HG02763 (cell line): ENCODE data around the gene SMARCB1.

ENCODE experiments used
- ATAC-seq: cut with Tn5 transposase; IDR thresholded peaks from one replicate; pipeline ENCODE4 v1.9.1; 2021; ENCODE audit warnings: mild to moderate bottlenecking, moderate library complexity; ENCODE audit not compliant: unreplicated experiment

The SMARCB1 gene

DNA sequence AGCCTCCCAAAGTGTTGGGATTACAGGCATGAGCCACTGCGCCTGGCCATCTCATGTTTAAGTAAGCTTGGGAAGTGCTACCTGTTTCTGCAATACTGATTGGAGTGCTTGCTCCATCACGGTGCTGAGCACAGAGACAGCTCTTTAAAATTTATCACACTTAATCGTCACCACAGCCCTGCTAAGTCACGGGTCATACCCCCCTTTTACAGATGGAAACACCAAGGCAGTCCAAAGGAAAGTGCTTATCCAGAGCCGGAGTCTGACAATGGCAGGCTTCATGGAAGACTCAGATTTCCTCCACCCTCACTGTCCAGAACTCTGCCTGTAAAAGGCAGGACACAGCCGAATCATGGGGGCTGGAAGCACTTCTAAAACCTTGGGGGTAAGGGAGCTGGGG is 26.7 kb upstream of the SMARCB1 start:
- no peak for ATAC-seq

DNA sequence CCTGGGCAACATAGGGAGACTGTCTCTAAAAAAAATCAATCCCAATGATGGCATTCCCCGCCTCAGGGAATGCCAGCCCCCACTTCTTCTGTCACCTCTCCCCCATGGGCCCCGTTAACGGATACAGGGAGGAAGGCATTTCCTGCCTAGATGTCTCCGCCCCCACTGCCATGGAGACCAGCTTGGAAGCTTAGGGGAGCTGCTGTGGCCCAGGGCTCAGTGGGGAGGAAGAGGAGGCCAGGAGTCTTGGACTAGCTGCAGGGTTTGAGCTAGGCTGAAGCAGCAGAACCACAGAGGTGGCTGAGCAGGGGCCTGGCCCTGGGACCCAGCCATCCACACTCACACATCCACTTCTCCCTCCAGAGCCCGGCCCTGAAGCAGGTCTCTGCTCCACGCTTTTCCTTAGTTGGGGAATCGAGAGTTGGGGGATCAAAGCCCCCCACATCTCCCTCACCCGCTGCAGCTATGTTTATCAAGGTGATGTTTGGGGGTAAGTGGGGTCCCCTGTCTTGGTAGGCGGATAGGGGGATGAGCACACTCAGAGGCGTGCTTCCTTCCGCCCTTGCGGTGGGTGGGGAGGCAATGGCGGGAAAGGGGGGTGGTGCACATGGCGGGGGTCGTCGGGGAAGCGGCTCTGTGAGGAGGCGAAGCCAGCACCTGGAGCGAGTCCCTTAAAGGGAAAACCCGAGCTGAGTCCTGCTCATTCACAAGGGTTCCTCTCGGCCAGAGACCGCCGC is 23.8 kb upstream of the SMARCB1 start, which contains the start of gene C22orf15:
TSS of gene C22orf15 (plus strand) at position 149 of the 737 bp plus-strand sequence. CDS start at position 466, 317 bp downstream.
- no peak for ATAC-seq

- ATAC-seq: no peak
These were observed 23.2 kb upstream of the SMARCB1 start for GRCh38 chr22:23763579-23763945.

DNA sequence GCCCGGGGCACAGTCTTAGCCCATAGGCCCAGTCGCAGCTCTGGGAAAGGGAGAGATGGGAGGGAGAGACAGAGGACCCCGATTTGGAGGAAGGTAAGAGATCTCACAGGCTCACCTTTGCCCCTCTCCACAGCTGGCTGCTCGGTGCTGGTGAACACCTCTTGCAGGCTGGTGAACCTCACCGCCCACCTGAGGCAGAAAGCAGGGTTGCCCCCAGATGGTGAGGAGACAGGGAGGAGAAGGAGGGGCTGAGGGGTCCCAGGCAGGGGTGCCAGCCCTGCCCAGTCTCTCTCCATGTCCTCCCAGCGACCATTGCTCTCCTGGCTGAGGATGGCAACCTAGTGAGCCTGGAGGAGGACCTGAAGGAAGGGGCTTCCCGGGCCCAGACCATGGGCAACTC is 22.8 kb upstream of the SMARCB1 start:
- ATAC-seq: no peak

- no peak for ATAC-seq
These were observed 21.6 kb upstream of the SMARCB1 start for GRCh38 chr22:23764899-23765881.

- no peak for ATAC-seq
These were observed 19.5 kb upstream of the SMARCB1 start for GRCh38 chr22:23767303-23767672.

DNA sequence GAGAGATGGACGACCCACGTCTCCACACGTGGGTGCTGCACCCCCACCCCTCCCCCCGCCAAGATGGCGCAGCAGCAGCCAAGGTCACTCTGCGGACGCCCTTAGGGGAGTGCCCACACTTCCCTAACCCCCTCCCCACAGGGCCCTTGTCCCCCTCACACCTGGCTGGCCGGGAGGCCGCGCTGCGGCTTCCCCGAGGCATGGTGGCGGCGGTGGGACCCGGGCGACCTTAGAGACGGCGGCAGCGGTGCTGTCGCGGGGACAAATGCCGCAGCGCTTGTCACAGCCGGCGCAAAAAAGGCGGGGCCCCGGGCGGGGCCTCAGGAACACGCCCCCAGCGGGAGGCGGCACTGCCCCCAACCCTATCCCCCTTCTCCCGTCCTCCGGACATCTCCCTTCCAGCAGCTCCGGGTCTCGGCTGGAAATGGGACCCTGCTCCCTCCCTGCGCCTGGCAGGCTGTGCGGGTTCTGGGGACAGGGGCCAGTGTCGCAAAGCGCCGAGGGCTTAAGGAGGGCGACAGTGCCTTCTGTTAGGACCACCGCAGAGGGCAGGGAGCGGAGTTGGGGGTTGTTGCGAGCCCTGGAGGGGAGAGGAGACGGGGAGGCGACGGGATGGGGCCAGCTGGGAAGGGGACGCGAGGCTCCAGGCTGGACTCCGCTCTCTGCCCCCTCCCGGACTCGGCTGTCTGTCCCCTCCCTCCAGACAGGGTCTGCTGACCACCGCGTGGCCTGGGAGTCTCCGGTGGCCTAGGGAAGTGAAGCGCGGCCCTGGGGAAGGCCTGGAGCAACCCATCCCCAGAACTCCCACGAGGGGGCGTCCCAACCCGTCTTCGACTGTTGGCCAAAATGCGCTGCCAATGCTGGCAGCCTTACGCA is 18.9 kb upstream of the SMARCB1 start, which contains the start of gene CHCHD10:
TSS of gene CHCHD10 (minus strand) at position 300 of the 876 bp plus-strand sequence. CDS start at position 202, 98 bp downstream.
- no peak for ATAC-seq

GRCh38 chr22:23769321-23769965 is 17.3 kb upstream of the SMARCB1 start:
- no peak for ATAC-seq

GRCh38 chr22:23772315-23772648 is 14.5 kb upstream of the SMARCB1 start:
- ATAC-seq: no peak

GRCh38 chr22:23772649-23773473 is 13.9 kb upstream of the SMARCB1 start, which contains the start of gene MMP11:
TSS of gene MMP11 (plus strand) at chr22:23772849. CDS start at chr22:23772871, 22 bp downstream.
- no peak for ATAC-seq

DNA sequence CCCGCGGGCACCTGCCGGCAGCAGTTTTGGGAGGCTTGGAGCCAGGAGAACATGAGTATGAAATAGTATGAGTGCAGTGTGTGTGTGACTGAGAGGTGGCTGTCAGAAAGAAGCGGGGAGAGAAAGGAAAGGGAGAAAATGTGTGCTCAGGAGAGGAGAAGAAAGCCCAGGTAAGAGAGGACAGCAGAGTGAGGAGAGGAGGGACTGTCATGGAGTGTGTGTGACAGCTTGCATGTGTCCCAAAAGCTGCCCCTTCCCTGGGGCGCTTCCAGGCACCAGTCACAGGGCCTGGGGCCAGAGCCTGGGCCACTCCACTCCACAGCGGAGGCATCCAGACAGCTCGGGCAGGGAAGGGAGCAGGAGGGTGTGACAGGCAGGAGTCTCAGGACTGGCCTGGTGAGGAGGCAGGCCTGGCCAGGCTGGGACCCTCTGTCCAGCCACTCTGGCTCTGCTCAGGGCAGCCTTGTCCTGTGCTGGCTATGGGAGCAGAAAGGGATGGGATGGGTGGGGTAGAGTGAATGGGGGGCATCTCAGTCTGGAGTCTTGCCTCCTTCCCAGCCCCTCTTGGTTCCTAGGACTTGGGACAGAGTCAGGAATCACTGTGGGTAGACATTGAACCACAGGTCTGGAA is 13.2 kb upstream of the SMARCB1 start:
- ATAC-seq: no peak

GRCh38 chr22:23774114-23774921 is 12.4 kb upstream of the SMARCB1 start:
- no peak for ATAC-seq

GRCh38 chr22:23774922-23775436 is 11.8 kb upstream of the SMARCB1 start:
- no peak for ATAC-seq

- ATAC-seq: no peak
These were observed 10.9 kb upstream of the SMARCB1 start for GRCh38 chr22:23775779-23776375.

- no peak for ATAC-seq
These were observed 8.8 kb upstream of the SMARCB1 start for GRCh38 chr22:23777776-23778576.

GRCh38 chr22:23778577-23778900 is 8.2 kb upstream of the SMARCB1 start:
- no peak for ATAC-seq

DNA sequence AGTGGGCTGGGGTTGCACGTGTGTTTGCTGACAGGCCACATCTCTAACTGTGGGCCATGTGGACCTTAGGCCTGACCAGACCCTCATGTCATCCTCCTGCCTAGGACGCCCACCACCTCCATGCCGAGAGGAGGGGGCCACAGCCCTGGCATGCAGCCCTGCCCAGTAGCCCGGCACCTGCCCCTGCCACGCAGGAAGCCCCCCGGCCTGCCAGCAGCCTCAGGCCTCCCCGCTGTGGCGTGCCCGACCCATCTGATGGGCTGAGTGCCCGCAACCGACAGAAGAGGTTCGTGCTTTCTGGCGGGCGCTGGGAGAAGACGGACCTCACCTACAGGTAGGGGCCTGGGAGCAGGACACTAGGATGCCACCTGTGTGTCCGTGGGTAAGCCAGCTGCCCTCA is 7.7 kb upstream of the SMARCB1 start:
- ATAC-seq: no peak
